Loucy (cell line): ENCODE data around the gene FLII.

Experiments
- H2AFZ ChIP-seq: fragments of 200-600 bp; sonication (generic); 2 replicates; pipeline ENCODE4 v1.6.0; 2016; ENCODE audit warnings: antibody characterized with exemption, mild to moderate bottlenecking, low read length, moderate library complexity
- H3F3A ChIP-seq: fragments of 200-600 bp; 2 replicates; pipeline ENCODE4 v1.6.0; 2016; ENCODE audit warnings: antibody characterized with exemption, low read depth, mild to moderate bottlenecking
- H3K27me3 ChIP-seq: fragments of 200-600 bp; sonication (generic); 2 replicates; pipeline ENCODE4 v1.6.1; 2014; ENCODE audit warnings: low read length, mild to moderate bottlenecking; ENCODE audit not compliant: insufficient read depth, poor library complexity, severe bottlenecking
- H3K36me3 ChIP-seq: fragments of 200-600 bp; sonication (generic); 2 replicates; pipeline ENCODE4 v1.6.1; 2016; ENCODE audit warnings: low read length; ENCODE audit not compliant: insufficient read depth
- H3K4me1 ChIP-seq: fragments of 200-600 bp; sonication (generic); 2 replicates; pipeline ENCODE4 v1.5.1; 2014; ENCODE audit warnings: low read length, mild to moderate bottlenecking; ENCODE audit not compliant: insufficient read depth, poor library complexity, severe bottlenecking
- H3K4me2 ChIP-seq: fragments of 200-600 bp; sonication (generic); 2 replicates; pipeline ENCODE4 v1.6.0; 2014; ENCODE audit warnings: antibody characterized with exemption, low read length, low read depth, mild to moderate bottlenecking; ENCODE audit not compliant: poor library complexity, severe bottlenecking
- H3K4me3 ChIP-seq: fragments of 200-600 bp; sonication (generic); 2 replicates; pipeline ENCODE4 v1.5.1; 2014; ENCODE audit warnings: low read length, mild to moderate bottlenecking, mixed read lengths; ENCODE audit not compliant: poor library complexity, severe bottlenecking
- H3K79me2 ChIP-seq: fragments of 200-600 bp; sonication (generic); 2 replicates; pipeline ENCODE4 v1.6.1; 2014; ENCODE audit warnings: low read length; ENCODE audit not compliant: insufficient read depth
- H3K9ac ChIP-seq: fragments of 200-600 bp; sonication (generic); 2 replicates; pipeline ENCODE4 v1.6.0; 2014; ENCODE audit warnings: mild to moderate bottlenecking, low read depth, low read length, moderate library complexity; ENCODE audit not compliant: poor library complexity, severe bottlenecking
- H3K9me2 ChIP-seq: fragments of 200-600 bp; sonication (generic); replicated peaks from 2 replicates; pipeline ENCODE4 v1.6.1; 2016; ENCODE audit warnings: low read depth, low read length, mixed read lengths
- H3K9me3 ChIP-seq: fragments of 200-600 bp; sonication (generic); 2 replicates; pipeline ENCODE4 v1.6.1; 2014; ENCODE audit warnings: mild to moderate bottlenecking, antibody characterized with exemption, low read length, low read depth; ENCODE audit not compliant: insufficient read depth
- H4K20me1 ChIP-seq: fragments of 200-600 bp; sonication (generic); 2 replicates; pipeline ENCODE4 v1.6.0; 2014; ENCODE audit warnings: antibody characterized with exemption, low read length, mild to moderate bottlenecking; ENCODE audit not compliant: insufficient read depth, poor library complexity, severe bottlenecking
- CTCF ChIP-seq: fragments of 200-600 bp; sonication (generic); conservative IDR thresholded peaks from 2 replicates; pipeline ENCODE4 v1.5.1; 2014; ENCODE audit warnings: mild to moderate bottlenecking, antibody characterized with exemption, low read length
- EZH2phosphoT487 ChIP-seq: fragments of 200-600 bp; IDR thresholded peaks from 2 replicates; pipeline ENCODE4 v1.6.1; 2018; ENCODE audit warnings: antibody characterized with exemption, mild to moderate bottlenecking, moderate library complexity, borderline replicate concordance

Gene FLII

GRCh38 chr17:18259621-18260331, 1.2 kb upstream of the FLII start:
- H4K20me1 ChIP-seq, result peaks cover 25% of the 10 kb centered on the region
- no peaks in the 10 kb centered on the region for H3K27me3 ChIP-seq
- no peaks in the 10 kb centered on the region for H3K9me2 ChIP-seq
- no peaks in the 10 kb centered on the region for H3K9me3 ChIP-seq
- H3K4me3 ChIP-seq, result peak overlapping the region; percentile 93
- peak overlapping the region; percentile 86 for H2AFZ ChIP-seq
- H3K79me2 ChIP-seq, result peaks cover 40% of the 10 kb centered on the region
- H3K9ac ChIP-seq, result peak overlapping the region; percentile 81
- no peaks in the 10 kb centered on the region for H3F3A ChIP-seq
- TF ChIP-seq CTCF (no peak), EZH2phosphoT487 (no peak)
- H3K36me3 ChIP-seq, result peaks cover 9% of the 10 kb centered on the region; the same call in 1 of the 2 replicates
- peak overlapping the region; percentile 80 for H3K4me2 ChIP-seq
- peaks cover 27% of the 10 kb centered on the region for H3K4me1 ChIP-seq

GRCh38 chr17:18257982-18258355, 569 bp downstream of the FLII start:
- Histone ChIP-seq H3K4me2 (peak overlapping the region; percentile 80), H3K36me3 (peaks cover 21% of the 10 kb centered on the region; the same call in 1 of the 2 replicates), H2AFZ (peak overlapping the region; percentile 99), H3K9ac (peak overlapping the region; percentile 84), H3K4me3 (peak overlapping the region; percentile 76), H3K4me1 (peaks cover 27% of the 10 kb centered on the region), H4K20me1 (peaks cover 25% of the 10 kb centered on the region), H3K27me3 (no peaks in the 10 kb centered on the region), H3K9me3 (no peaks in the 10 kb centered on the region), H3K79me2 (peaks cover 40% of the 10 kb centered on the region), H3F3A (no peaks in the 10 kb centered on the region), H3K9me2 (no peaks in the 10 kb centered on the region)
- TF ChIP-seq EZH2phosphoT487, result no peak
- TF ChIP-seq CTCF, result no peak

- Histone ChIP-seq H3K4me1 (peaks cover 27% of the 10 kb centered on the region), H3K27me3 (no peaks in the 10 kb centered on the region), H3K4me2 (peak overlapping the region; percentile 80), H3K9ac (peak overlapping the region; percentile 84), H2AFZ (0 out of 2 replicates have a peak overlapping the region, but pooled peaks have one; percentile 99), H3F3A (no peaks in the 10 kb centered on the region), H3K4me3 (peak overlapping the region; percentile 76), H4K20me1 (peaks cover 25% of the 10 kb centered on the region), H3K9me2 (no peaks in the 10 kb centered on the region), H3K79me2 (peaks cover 40% of the 10 kb centered on the region), H3K36me3 (peaks cover 25% of the 10 kb centered on the region; the same call in 1 of the 2 replicates), H3K9me3 (no peaks in the 10 kb centered on the region)
- no peak for TF ChIP-seq CTCF
These were observed 1.1 kb downstream of the FLII start for GRCh38 chr17:18257268-18257981.
